Liver (tissue), 3 donors: ENCODE measurements around the gene KRT4.

Experiments
- CTCF ChIP-seq: fragments of 150-350 bp; IDR thresholded peaks from 2 replicates; pipeline ENCODE4 v1.5.1; 2017; ENCODE audit warnings: improper control_type of control experiment, low read depth, low read length; ENCODE audit not compliant: missing input control
- GABPA ChIP-seq, 2 donors: IDR thresholded peaks in 1 of 2; conservative IDR thresholded peaks in 1 of 2; 2 replicates each; pipeline ENCODE4 v1.6.1; 2016; ENCODE audit warnings: antibody characterized with exemption in 2 of 2, mild to moderate bottlenecking in 1 of 2, moderate library complexity in 1 of 2
- HNF4A ChIP-seq, 2 donors: conservative IDR thresholded peaks; 2 replicates each; pipeline ENCODE4 v1.6.1; 2016; ENCODE audit warnings: antibody characterized with exemption in 2 of 2, mild to moderate bottlenecking in 2 of 2
- HNF4G ChIP-seq: IDR thresholded peaks from 2 replicates; pipeline ENCODE4 v1.6.1; 2016; ENCODE audit warnings: antibody characterized with exemption
- NR2F2 ChIP-seq: IDR thresholded peaks from 2 replicates; pipeline ENCODE4 v1.6.1; 2016; ENCODE audit warnings: antibody characterized with exemption
- RAD21 ChIP-seq, 2 donors: IDR thresholded peaks; 2 replicates each; pipeline ENCODE4 v1.6.1; 2016; ENCODE audit warnings: antibody characterized with exemption in 2 of 2, mild to moderate bottlenecking in 2 of 2
- REST ChIP-seq: IDR thresholded peaks from 2 replicates; pipeline ENCODE4 v1.6.1; 2016; ENCODE audit warnings: antibody characterized with exemption, mild to moderate bottlenecking
- SP1 ChIP-seq: IDR thresholded peaks from 2 replicates; pipeline ENCODE4 v1.6.1; 2018; ENCODE audit warnings: antibody characterized with exemption, mild to moderate bottlenecking
- TAF1 ChIP-seq: conservative IDR thresholded peaks from 2 replicates; pipeline ENCODE4 v1.6.1; 2016; ENCODE audit warnings: antibody characterized with exemption, mild to moderate bottlenecking
- YY1 ChIP-seq: IDR thresholded peaks from 2 replicates; pipeline ENCODE4 v1.6.1; 2016; ENCODE audit warnings: antibody characterized with exemption, mild to moderate bottlenecking
- ZBTB33 ChIP-seq: IDR thresholded peaks from 2 replicates; pipeline ENCODE4 v1.6.1; 2016; ENCODE audit warnings: antibody characterized with exemption
- TF ChIP-seq, protein P1 (sequence below): IDR thresholded peaks from 2 replicates; pipeline ENCODE4 v1.6.1; 2016; ENCODE audit warnings: antibody characterized with exemption
- TF ChIP-seq, protein P2 (sequence below): IDR thresholded peaks from 2 replicates; pipeline ENCODE4 v1.6.1; 2016; ENCODE audit warnings: antibody characterized with exemption
- donor health status: healthy.
- donor health status: healthy.

- TF ChIP-seq RAD21 (IDR thresholded peaks at IDR 0.05), result no peak
- TF ChIP-seq CTCF, result no peak
- TF ChIP-seq, protein P1, sequence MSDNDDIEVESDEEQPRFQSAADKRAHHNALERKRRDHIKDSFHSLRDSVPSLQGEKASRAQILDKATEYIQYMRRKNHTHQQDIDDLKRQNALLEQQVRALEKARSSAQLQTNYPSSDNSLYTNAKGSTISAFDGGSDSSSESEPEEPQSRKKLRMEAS, result no peak
- TF ChIP-seq YY1, result no peak
- TF ChIP-seq NR2F2, result no peak
- no peak for TF ChIP-seq ZBTB33
- TF ChIP-seq TAF1, result no peak
- no peak for TF ChIP-seq GABPA (IDR thresholded peaks at IDR 0.05 in 1 of 2, conservative IDR thresholded peaks at IDR 0.05 in 1 of 2)
- no peak for TF ChIP-seq HNF4A (conservative IDR thresholded peaks at IDR 0.05)
- TF ChIP-seq, protein P2, sequence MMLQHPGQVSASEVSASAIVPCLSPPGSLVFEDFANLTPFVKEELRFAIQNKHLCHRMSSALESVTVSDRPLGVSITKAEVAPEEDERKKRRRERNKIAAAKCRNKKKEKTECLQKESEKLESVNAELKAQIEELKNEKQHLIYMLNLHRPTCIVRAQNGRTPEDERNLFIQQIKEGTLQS, result no peak
- TF ChIP-seq SP1, result no peak
- no peak for TF ChIP-seq REST
- TF ChIP-seq HNF4G, result no peak
Observed at GRCh38 chr12:52805739-52806138, 8.2 kb downstream of the KRT4 start.
